Kidney epithelial cell (primary cell): ENCODE measurements around the gene CES4A. TPM values are rescaled to one million over a fixed set of nuclear protein-coding genes. Genes with fewer than 3 reads are reported as not detected.
"Not testable (repeated sequence)": the region's sequence is repeated elsewhere in the genome, so short reads cannot be mapped to it uniquely, and the experiment has no call there.

Source experiments
- DNase-seq: peaks from one replicate; pipeline ENCODE4 v3.0.0-alpha.2; 2010; ENCODE audit warnings: low read depth
- H3K27me3 ChIP-seq: 2 replicates; pipeline ENCODE4 v1.6.0; 2011; ENCODE audit warnings: low read length; ENCODE audit not compliant: control insufficient read depth, insufficient read depth
- H3K36me3 ChIP-seq: 2 replicates; pipeline ENCODE4 v1.5.1; 2011; ENCODE audit warnings: low read length; ENCODE audit not compliant: control insufficient read depth, insufficient read depth
- H3K4me3 ChIP-seq: 2 replicates; pipeline ENCODE4 v1.5.1; 2011; ENCODE audit warnings: low read depth, mild to moderate bottlenecking, control low read depth, low read length
- CTCF ChIP-seq: IDR thresholded peaks from 2 replicates; pipeline ENCODE4 v1.5.1; 2011; ENCODE audit warnings: mild to moderate bottlenecking, moderate library complexity, low read length, control low read depth, inconsistent platforms; ENCODE audit not compliant: insufficient read depth, poor library complexity, severe bottlenecking
- total RNA-seq: library from RNA; depleted of rRNA; stranded (reverse); fragments of >200 nt; gene quantifications from 2 replicates; pipeline ENCODE4 v1.2.3, GENCODE V29; 2015

The CES4A gene
- total RNA-seq, 1 donor from 2014 or later: 2.3 TPM

- no peak for TF ChIP-seq CTCF
- H3K4me3 ChIP-seq: no peak overlapping the region
- no peaks in the 10 kb centered on the region for H3K27me3 ChIP-seq
- H3K36me3 ChIP-seq: no peaks in the 10 kb centered on the region
- DNase-seq: no peak
Measured at GRCh38 chr16:66970775-66971720, 17.3 kb upstream of the CES4A start.

DNA sequence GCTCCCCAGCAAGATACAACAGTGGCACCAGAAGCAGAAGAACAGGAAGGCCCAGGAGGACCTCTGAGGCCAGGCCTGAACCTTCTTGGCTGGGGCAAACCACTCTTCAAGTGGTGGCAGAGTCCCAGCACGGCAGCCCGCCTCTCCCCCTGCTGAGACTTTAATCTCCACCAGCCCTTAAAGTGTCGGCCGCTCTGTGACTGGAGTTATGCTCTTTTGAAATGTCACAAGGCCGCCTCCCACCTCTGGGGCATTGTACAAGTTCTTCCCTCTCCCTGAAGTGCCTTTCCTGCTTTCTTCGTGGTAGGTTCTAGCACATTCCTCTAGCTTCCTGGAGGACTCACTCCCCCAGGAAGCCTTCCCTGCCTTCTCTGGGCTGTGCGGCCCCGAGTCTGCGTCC is 15.4 kb upstream of the CES4A start:
- Histone ChIP-seq H3K27me3 (no peaks in the 10 kb centered on the region), H3K4me3 (no peak overlapping the region), H3K36me3 (no peaks in the 10 kb centered on the region)
- no peak for DNase-seq
- no peak for TF ChIP-seq CTCF

- Histone ChIP-seq H3K27me3 (no peaks in the 10 kb centered on the region), H3K36me3 (no peaks in the 10 kb centered on the region), H3K4me3 (no peak overlapping the region)
- DNase-seq: no peak
- no peak for TF ChIP-seq CTCF
Measured at GRCh38 chr16:66973716-66974115, 14.7 kb upstream of the CES4A start.

GRCh38 chr16:66974156-66974931 is 14.0 kb upstream of the CES4A start:
- not testable (repeated sequence) for H3K4me3 ChIP-seq, DNase-seq, H3K27me3 ChIP-seq, H3K36me3 ChIP-seq

GRCh38 chr16:66974932-66975246 is 13.5 kb upstream of the CES4A start:
- DNase-seq, H3K36me3 ChIP-seq, H3K4me3 ChIP-seq, H3K27me3 ChIP-seq: not testable (repeated sequence)

- Histone ChIP-seq H3K27me3 (no peaks in the 10 kb centered on the region), H3K4me3 (no peak overlapping the region), H3K36me3 (no peaks in the 10 kb centered on the region)
- TF ChIP-seq CTCF: no peak
- DNase-seq: no peak
Measured at GRCh38 chr16:66975302-66975893, 13.0 kb upstream of the CES4A start.
